Effector memory CD8-positive, alpha-beta T cell (primary cell): Measurements from ENCODE around the gene DOP1B.

Source experiments
- ATAC-seq: fragments of 150-1000 bp; cut with Tn5 transposase; replicated peaks from 2 replicates; pipeline ENCODE4 v1.10.0; 2021; ENCODE audit warnings: mild to moderate bottlenecking, moderate library complexity
- DNase-seq, 3 experiments: peaks; one replicate each; pipeline ENCODE4 v3.0.0; 2021
- H3K27ac Mint-ChIP-seq, 2 donors: one replicate each; pipeline ENCODE4 v1.8.0; 2022; ENCODE audit warnings: mild to moderate bottlenecking in 2 of 2, mixed read lengths in 2 of 2, moderate library complexity in 2 of 2
- H3K27me3 Mint-ChIP-seq, 2 donors: one replicate each; pipeline ENCODE4 v1.8.0; 2022; ENCODE audit warnings: mixed read lengths in 2 of 2
- H3K36me3 Mint-ChIP-seq: one replicate; pipeline ENCODE4 v1.8.0; 2022; ENCODE audit warnings: mild to moderate bottlenecking, moderate library complexity, mixed read lengths; ENCODE audit not compliant: insufficient read depth
- H3K4me1 Mint-ChIP-seq, 2 donors: one replicate each; pipeline ENCODE4 v1.8.0; 2022; ENCODE audit warnings: low read depth in 2 of 2, mixed read lengths in 2 of 2
- H3K4me3 Mint-ChIP-seq, 2 donors: one replicate each; pipeline ENCODE4 v1.8.0; 2022; ENCODE audit warnings: mild to moderate bottlenecking in 2 of 2, mixed read lengths in 2 of 2, moderate library complexity in 2 of 2
- H3K9me3 Mint-ChIP-seq, 2 donors: one replicate each; pipeline ENCODE4 v1.8.0; 2022; ENCODE audit warnings: mixed read lengths in 2 of 2

The DOP1B gene

GRCh38 chr21:36169470-36170128, 13.0 kb downstream of the DOP1B start:
- H3K4me3 Mint-ChIP-seq, result no peak overlapping the region
- no peaks in the 10 kb centered on the region for H3K9me3 Mint-ChIP-seq
- H3K4me1 Mint-ChIP-seq, result peaks cover 8 to 12% of the 10 kb centered on the region in 2 donors
- DNase-seq, result no peak
- ATAC-seq, result no peak
- H3K27me3 Mint-ChIP-seq, result no peaks in the 10 kb centered on the region
- peak overlapping the region in 1 of 2 donors; percentile 5 for H3K27ac Mint-ChIP-seq
- H3K36me3 Mint-ChIP-seq, result peaks cover 26% of the 10 kb centered on the region

GRCh38 chr21:36170823-36171222, 14.2 kb downstream of the DOP1B start:
- ATAC-seq (no peak), DNase-seq (no peak)
- H3K27me3 Mint-ChIP-seq, result no peaks in the 10 kb centered on the region
- peaks cover 25% of the 10 kb centered on the region for H3K36me3 Mint-ChIP-seq
- peaks cover 8 to 21% of the 10 kb centered on the region in 2 donors for H3K4me1 Mint-ChIP-seq
- peak overlapping the region in 1 of 2 donors; percentile 38 for H3K27ac Mint-ChIP-seq
- H3K9me3 Mint-ChIP-seq, result no peaks in the 10 kb centered on the region
- no peak overlapping the region for H3K4me3 Mint-ChIP-seq

- ATAC-seq (no peak), DNase-seq (no peak)
- Mint-ChIP-seq H3K27ac (peak overlapping the region in 1 of 2 donors; percentile 38), H3K4me3 (peak overlapping the region in 1 of 2 donors; percentile 42), H3K36me3 (peaks cover 24% of the 10 kb centered on the region), H3K27me3 (no peaks in the 10 kb centered on the region), H3K9me3 (no peaks in the 10 kb centered on the region), H3K4me1 (peaks cover 8 to 21% of the 10 kb centered on the region in 2 donors)
Measured at GRCh38 chr21:36171336-36171735, 14.7 kb downstream of the DOP1B start.

- H3K27me3 Mint-ChIP-seq, result no peaks in the 10 kb centered on the region
- no peaks in the 10 kb centered on the region for H3K9me3 Mint-ChIP-seq
- DNase-seq, result no peak
- ATAC-seq, result no peak
- peak overlapping the region; percentile 38 to 77 for H3K27ac Mint-ChIP-seq
- peak overlapping the region in 1 of 2 donors; percentile 42 for H3K4me3 Mint-ChIP-seq
- peaks cover 24% of the 10 kb centered on the region for H3K36me3 Mint-ChIP-seq
- H3K4me1 Mint-ChIP-seq, result peaks cover 8 to 21% of the 10 kb centered on the region in 2 donors
Measured at GRCh38 chr21:36171741-36172331, 15.2 kb downstream of the DOP1B start.

GRCh38 chr21:36174780-36175179, 18.2 kb downstream of the DOP1B start:
- no peak for DNase-seq
- H3K4me3 Mint-ChIP-seq, result peak overlapping the region in 1 of 2 donors; percentile 60
- no peak for ATAC-seq
- H3K4me1 Mint-ChIP-seq, result peaks cover 11 to 24% of the 10 kb centered on the region in 2 donors
- no peaks in the 10 kb centered on the region for H3K27me3 Mint-ChIP-seq
- peak overlapping the region in 1 of 2 donors; percentile 87 for H3K27ac Mint-ChIP-seq
- no peaks in the 10 kb centered on the region for H3K9me3 Mint-ChIP-seq
- H3K36me3 Mint-ChIP-seq, result peaks cover 8% of the 10 kb centered on the region

GRCh38 chr21:36175771-36176565, 19.3 kb downstream of the DOP1B start:
- ATAC-seq, result no peak
- Mint-ChIP-seq H3K9me3 (no peaks in the 10 kb centered on the region), H3K27me3 (no peaks in the 10 kb centered on the region), H3K36me3 (peaks cover 5% of the 10 kb centered on the region), H3K27ac (no peak overlapping the region), H3K4me3 (no peak overlapping the region), H3K4me1 (peaks cover 11 to 21% of the 10 kb centered on the region in 2 donors)
- no peak for DNase-seq

- Mint-ChIP-seq H3K27me3 (no peaks in the 10 kb centered on the region), H3K4me1 (peaks cover 7 to 22% of the 10 kb centered on the region in 2 donors), H3K36me3 (peaks cover 5% of the 10 kb centered on the region), H3K27ac (peak overlapping the region in 1 of 2 donors; percentile 46), H3K4me3 (no peak overlapping the region), H3K9me3 (no peaks in the 10 kb centered on the region)
- ATAC-seq (no peak), DNase-seq (no peak)
Measured at GRCh38 chr21:36178349-36178748, 21.7 kb downstream of the DOP1B start.

GRCh38 chr21:36179145-36179544, 22.5 kb downstream of the DOP1B start:
- Mint-ChIP-seq H3K4me1 (peaks cover 3 to 18% of the 10 kb centered on the region in 2 donors), H3K9me3 (no peaks in the 10 kb centered on the region), H3K27ac (no peak overlapping the region)

GRCh38 chr21:36180963-36181362, 24.3 kb downstream of the DOP1B start:
- Mint-ChIP-seq H3K4me3 (no peak overlapping the region), H3K27me3 (no peaks in the 10 kb centered on the region), H3K9me3 (no peaks in the 10 kb centered on the region), H3K4me1 (peaks cover 3 to 10% of the 10 kb centered on the region in 2 donors), H3K36me3 (peaks cover 3% of the 10 kb centered on the region), H3K27ac (no peak overlapping the region)
- ATAC-seq (no peak), DNase-seq (no peak)

More at GRCh38 chr21:36179145-36179544, 22.5 kb downstream of the DOP1B start:
- Mint-ChIP-seq H3K4me3 (no peak overlapping the region), H3K27me3 (no peaks in the 10 kb centered on the region), H3K36me3 (peaks cover 5% of the 10 kb centered on the region)
- DNase-seq (no peak), ATAC-seq (no peak)

- no peak overlapping the region for H3K4me3 Mint-ChIP-seq
- peaks cover 0 to 11% of the 10 kb centered on the region in 2 donors for H3K4me1 Mint-ChIP-seq
- no peak overlapping the region for H3K27ac Mint-ChIP-seq
- no peaks in the 10 kb centered on the region for H3K27me3 Mint-ChIP-seq
- peaks cover 3% of the 10 kb centered on the region for H3K36me3 Mint-ChIP-seq
- ATAC-seq (no peak), DNase-seq (no peak)
- H3K9me3 Mint-ChIP-seq, result no peaks in the 10 kb centered on the region
Measured at GRCh38 chr21:36183144-36183795, 26.6 kb downstream of the DOP1B start.

GRCh38 chr21:36184545-36184944, 27.9 kb downstream of the DOP1B start:
- DNase-seq, result no peak
- no peaks in the 10 kb centered on the region for H3K9me3 Mint-ChIP-seq
- H3K27ac Mint-ChIP-seq, result no peak overlapping the region
- H3K4me3 Mint-ChIP-seq, result no peak overlapping the region
- no peak for ATAC-seq
- peaks cover 0 to 12% of the 10 kb centered on the region in 2 donors for H3K4me1 Mint-ChIP-seq
- H3K36me3 Mint-ChIP-seq, result peaks cover 7% of the 10 kb centered on the region
- H3K27me3 Mint-ChIP-seq, result no peaks in the 10 kb centered on the region

- H3K27me3 Mint-ChIP-seq, result no peaks in the 10 kb centered on the region
- DNase-seq, result no peak
- H3K36me3 Mint-ChIP-seq, result peaks cover 9% of the 10 kb centered on the region
- H3K9me3 Mint-ChIP-seq, result no peaks in the 10 kb centered on the region
- no peak overlapping the region for H3K4me3 Mint-ChIP-seq
- peaks cover 0 to 12% of the 10 kb centered on the region in 2 donors for H3K4me1 Mint-ChIP-seq
- H3K27ac Mint-ChIP-seq, result no peak overlapping the region
- no peak for ATAC-seq
Measured at GRCh38 chr21:36185523-36185922, 28.9 kb downstream of the DOP1B start.

GRCh38 chr21:36186081-36186480, 29.5 kb downstream of the DOP1B start:
- ATAC-seq, result no peak
- H3K4me1 Mint-ChIP-seq, result peaks cover 0 to 16% of the 10 kb centered on the region in 2 donors
- no peak overlapping the region for H3K4me3 Mint-ChIP-seq
- no peak for DNase-seq
- H3K36me3 Mint-ChIP-seq, result peaks cover 9% of the 10 kb centered on the region
- H3K27ac Mint-ChIP-seq, result no peak overlapping the region
- no peaks in the 10 kb centered on the region for H3K9me3 Mint-ChIP-seq
- H3K27me3 Mint-ChIP-seq, result no peaks in the 10 kb centered on the region
